Epithelial cell of proximal tubule (primary cell): Measurements from ENCODE around the gene RIN3. TPM values are rescaled to one million over a fixed set of nuclear protein-coding genes. Genes with fewer than 3 reads are reported as not detected.

Experiments
- DNase-seq: peaks from one replicate; pipeline ENCODE4 v3.0.0-alpha.2; 2011; ENCODE audit warnings: low read depth
- H3K4me3 ChIP-seq: 2 replicates; pipeline ENCODE4 v1.5.1; 2011; ENCODE audit warnings: low read depth, mild to moderate bottlenecking, low read length
- total RNA-seq: library from RNA; depleted of rRNA; stranded (reverse); fragments of >200 nt; gene quantifications from 2 replicates; pipeline ENCODE4 v1.2.3, GENCODE V29; 2015
- TF ChIP-seq, protein P1 (sequence below): conservative IDR thresholded peaks from 2 replicates; pipeline ENCODE4 v1.5.1; 2012; ENCODE audit warnings: low read depth, mild to moderate bottlenecking, low read length

RIN3 gene
- total RNA-seq, 1 donor from 2014 or later: 7.4 TPM

DNA sequence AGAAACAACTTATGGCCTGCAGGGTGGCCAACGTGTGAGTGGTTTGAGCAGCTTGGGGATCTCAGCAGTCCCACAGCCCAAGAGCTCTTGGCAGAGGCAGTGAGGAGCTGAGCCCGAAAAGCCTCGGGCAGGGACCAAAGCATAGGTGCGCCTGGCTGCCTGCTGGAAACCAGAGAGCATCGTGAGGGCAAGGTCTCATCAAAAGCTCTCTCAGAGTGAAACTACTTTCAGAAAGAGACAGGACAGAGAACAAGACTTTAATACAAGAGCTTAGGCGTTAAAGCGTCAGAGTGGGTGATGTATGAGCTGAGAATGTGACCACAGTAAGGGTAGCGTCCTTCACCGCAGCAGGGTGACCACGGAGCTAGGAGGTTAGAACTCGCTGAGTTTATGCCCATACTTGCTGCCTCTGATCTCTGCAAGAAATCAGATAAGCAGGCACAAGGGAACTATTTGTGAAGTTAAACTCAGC, 204.0 kb downstream of the RIN3 start:
- TF ChIP-seq, protein P1, sequence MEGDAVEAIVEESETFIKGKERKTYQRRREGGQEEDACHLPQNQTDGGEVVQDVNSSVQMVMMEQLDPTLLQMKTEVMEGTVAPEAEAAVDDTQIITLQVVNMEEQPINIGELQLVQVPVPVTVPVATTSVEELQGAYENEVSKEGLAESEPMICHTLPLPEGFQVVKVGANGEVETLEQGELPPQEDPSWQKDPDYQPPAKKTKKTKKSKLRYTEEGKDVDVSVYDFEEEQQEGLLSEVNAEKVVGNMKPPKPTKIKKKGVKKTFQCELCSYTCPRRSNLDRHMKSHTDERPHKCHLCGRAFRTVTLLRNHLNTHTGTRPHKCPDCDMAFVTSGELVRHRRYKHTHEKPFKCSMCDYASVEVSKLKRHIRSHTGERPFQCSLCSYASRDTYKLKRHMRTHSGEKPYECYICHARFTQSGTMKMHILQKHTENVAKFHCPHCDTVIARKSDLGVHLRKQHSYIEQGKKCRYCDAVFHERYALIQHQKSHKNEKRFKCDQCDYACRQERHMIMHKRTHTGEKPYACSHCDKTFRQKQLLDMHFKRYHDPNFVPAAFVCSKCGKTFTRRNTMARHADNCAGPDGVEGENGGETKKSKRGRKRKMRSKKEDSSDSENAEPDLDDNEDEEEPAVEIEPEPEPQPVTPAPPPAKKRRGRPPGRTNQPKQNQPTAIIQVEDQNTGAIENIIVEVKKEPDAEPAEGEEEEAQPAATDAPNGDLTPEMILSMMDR: no peak
- H3K4me3 ChIP-seq: no peak overlapping the region
- no peak for DNase-seq

- DNase-seq: no peak
- TF ChIP-seq, protein P1: no peak
These were observed 205.1 kb downstream of the RIN3 start for GRCh38 chr14:92718664-92719063.

GRCh38 chr14:92719421-92719820, 205.8 kb downstream of the RIN3 start:
- no peak for DNase-seq
- no peak overlapping the region for H3K4me3 ChIP-seq
- TF ChIP-seq, protein P1: no peak

More at GRCh38 chr14:92718664-92719063, 205.1 kb downstream of the RIN3 start:
- H3K4me3 ChIP-seq: no peak overlapping the region

DNA sequence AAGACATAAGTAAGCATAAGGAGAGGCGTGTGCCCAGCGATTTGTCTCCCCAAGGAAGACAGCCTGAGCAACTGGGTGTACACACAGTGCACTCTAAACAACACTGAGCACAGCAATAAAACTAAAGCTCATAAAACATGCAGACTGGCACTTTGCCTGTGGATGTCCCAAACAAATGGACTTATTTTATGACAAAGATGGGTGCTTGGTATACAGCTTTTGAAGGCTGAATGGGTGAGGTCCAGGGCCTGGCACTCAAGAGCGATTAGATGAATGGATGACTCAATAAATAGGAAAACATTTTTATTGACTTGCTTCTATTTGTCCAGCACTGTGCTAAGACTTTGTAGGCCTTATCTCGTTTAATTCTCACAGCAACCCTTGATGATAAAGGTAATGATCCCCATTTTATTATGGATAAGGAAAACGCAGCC, 206.3 kb downstream of the RIN3 start:
- no peak for DNase-seq
- TF ChIP-seq, protein P1: no peak
- H3K4me3 ChIP-seq: no peak overlapping the region

- no peak for DNase-seq
- no peak overlapping the region for H3K4me3 ChIP-seq
- TF ChIP-seq, protein P1: no peak
These were observed 211.1 kb downstream of the RIN3 start for GRCh38 chr14:92724516-92725340.

GRCh38 chr14:92726135-92726932, 212.8 kb downstream of the RIN3 start:
- TF ChIP-seq, protein P1: no peak
- H3K4me3 ChIP-seq: no peak overlapping the region
- no peak for DNase-seq
